HepG2 (cell line): ENCODE results near the gene PRXL2B. TPM values are rescaled to one million over a fixed set of nuclear protein-coding genes. Genes with fewer than 3 reads are reported as not detected.

Experiments used
- EED ChIP-seq: sonication (generic); formaldehyde crosslinking; IDR thresholded peaks from 2 replicates; pipeline ENCODE4 v1.5.0; 2020; ENCODE audit warnings: mild to moderate bottlenecking, missing genetic modification reagents
- KMT2B ChIP-seq: IDR thresholded peaks from 2 replicates; pipeline ENCODE4 v1.6.1; 2016; ENCODE audit warnings: missing genetic modification reagents, missing compliant biosample characterization
- MLLT10 ChIP-seq: sonication (generic); formaldehyde crosslinking; IDR thresholded peaks from 2 replicates; pipeline ENCODE4 v1.4.0; 2020; ENCODE audit warnings: missing genetic modification reagents
- SALL2 ChIP-seq: sonication (generic); formaldehyde crosslinking; IDR thresholded peaks from 2 replicates; pipeline ENCODE4 v1.8.1; 2023; ENCODE audit warnings: mild to moderate bottlenecking, missing genetic modification reagents, inconsistent platforms
- SOX6 ChIP-seq, 2 experiments: fragments of 450-650 bp in 1 of 2; sonication (generic) in 1 of 2; formaldehyde crosslinking in 1 of 2; IDR thresholded peaks; 2 replicates each; pipeline versions ENCODE4 v1.4.0 to v1.6.1; 2017 to 2020; ENCODE audit warnings: antibody characterized with exemption in 1 of 2, mild to moderate bottlenecking in 1 of 2, missing genetic modification reagents in 1 of 2
- THAP7 ChIP-seq: sonication (generic); formaldehyde crosslinking; IDR thresholded peaks from 2 replicates; pipeline ENCODE4 v1.8.1; 2023; ENCODE audit warnings: mild to moderate bottlenecking, missing genetic modification reagents
- ZNF383 ChIP-seq: sonication (generic); formaldehyde crosslinking; IDR thresholded peaks from 2 replicates; pipeline ENCODE4 v1.4.0; 2020; ENCODE audit warnings: missing genetic modification reagents, mild to moderate bottlenecking, borderline replicate concordance
- ZNF547 ChIP-seq: sonication (generic); formaldehyde crosslinking; IDR thresholded peaks from 2 replicates; pipeline ENCODE4 v1.5.1; 2020; ENCODE audit warnings: mild to moderate bottlenecking, missing genetic modification reagents
- polyA plus RNA-seq, 8 experiments: library from polyadenylated mRNA; depleted of rRNA in 3 of 8; stranded (reverse) in 7 of 8; unstranded in 1 of 8; fragments of >200 nt; fragmentation: Illumina TruSeq in 4 of 8; extraction: Trizol in 4 of 8; gene quantifications; 2 replicates each; pipeline versions ENCODE4 v1.2.1 to v1.2.3, GENCODE V29; 2011 to 2016; ENCODE audit warnings: low read depth in 4 of 8, missing spikeins in 1 of 8, mixed read lengths in 1 of 8; ENCODE audit not compliant: insufficient read depth in 1 of 8
- total RNA-seq, 5 experiments: library from RNA; depleted of rRNA; stranded (reverse); fragments of >200 nt; fragmentation: Illumina TruSeq; extraction: Trizol; gene quantifications; 2 replicates each; pipeline ENCODE4 v1.2.3, GENCODE V29; 2016; ENCODE audit warnings: low read depth in 1 of 5
- TF ChIP-seq, protein P1 (sequence below): sonication (generic); formaldehyde crosslinking; IDR thresholded peaks from 2 replicates; pipeline ENCODE4 v1.5.1; 2020; ENCODE audit warnings: mild to moderate bottlenecking, missing genetic modification reagents, borderline replicate concordance
- TF ChIP-seq, protein P2 (sequence below): sonication (generic); formaldehyde crosslinking; IDR thresholded peaks from 2 replicates; pipeline ENCODE4 v1.4.0; 2020; ENCODE audit warnings: mild to moderate bottlenecking, missing genetic modification reagents

PRXL2B gene
- total and polyA plus RNA-seq, 2 of the 13 experiments (the other 11 are each of a cell fraction or from before 2014, with no cell fraction given): 16.8 to 22.1 TPM

DNA sequence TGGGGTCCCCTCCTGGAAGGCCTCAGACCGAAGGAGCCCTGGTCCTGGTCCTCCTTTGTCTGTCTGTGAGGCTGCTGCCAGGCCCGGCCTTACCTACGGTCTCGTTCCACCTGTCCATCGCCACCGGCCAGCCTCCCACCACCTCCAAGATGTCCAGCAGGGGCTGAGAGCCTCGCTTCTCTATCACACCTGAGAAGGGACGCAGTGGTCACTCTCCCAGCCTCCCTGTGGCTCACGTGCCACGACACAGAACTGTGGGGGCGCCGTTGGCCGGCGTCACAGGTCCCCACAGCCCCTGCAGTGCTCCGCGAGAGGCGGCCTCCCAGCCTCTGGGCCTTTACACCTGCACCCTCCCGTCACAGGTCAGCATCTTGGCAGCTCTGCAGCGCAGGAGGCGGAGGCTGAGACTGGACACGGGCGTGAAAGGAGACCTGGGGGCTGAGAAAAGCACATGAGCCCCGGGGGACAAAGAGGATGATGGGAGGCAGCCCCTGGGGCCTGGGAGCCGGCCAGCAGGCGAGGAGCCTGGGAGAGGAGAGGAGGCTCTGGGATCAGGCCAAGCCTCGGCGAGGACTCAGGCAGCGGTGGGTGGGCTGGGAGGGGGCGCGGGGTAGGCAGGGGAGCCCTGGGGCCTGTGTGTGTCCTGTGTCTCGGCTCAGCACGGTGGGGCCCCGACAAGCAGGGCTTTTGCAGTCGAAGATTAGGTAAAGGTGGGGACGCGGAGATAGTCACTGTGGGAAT, 20.5 kb downstream of the PRXL2B start (continued):
- TF ChIP-seq, protein P1, sequence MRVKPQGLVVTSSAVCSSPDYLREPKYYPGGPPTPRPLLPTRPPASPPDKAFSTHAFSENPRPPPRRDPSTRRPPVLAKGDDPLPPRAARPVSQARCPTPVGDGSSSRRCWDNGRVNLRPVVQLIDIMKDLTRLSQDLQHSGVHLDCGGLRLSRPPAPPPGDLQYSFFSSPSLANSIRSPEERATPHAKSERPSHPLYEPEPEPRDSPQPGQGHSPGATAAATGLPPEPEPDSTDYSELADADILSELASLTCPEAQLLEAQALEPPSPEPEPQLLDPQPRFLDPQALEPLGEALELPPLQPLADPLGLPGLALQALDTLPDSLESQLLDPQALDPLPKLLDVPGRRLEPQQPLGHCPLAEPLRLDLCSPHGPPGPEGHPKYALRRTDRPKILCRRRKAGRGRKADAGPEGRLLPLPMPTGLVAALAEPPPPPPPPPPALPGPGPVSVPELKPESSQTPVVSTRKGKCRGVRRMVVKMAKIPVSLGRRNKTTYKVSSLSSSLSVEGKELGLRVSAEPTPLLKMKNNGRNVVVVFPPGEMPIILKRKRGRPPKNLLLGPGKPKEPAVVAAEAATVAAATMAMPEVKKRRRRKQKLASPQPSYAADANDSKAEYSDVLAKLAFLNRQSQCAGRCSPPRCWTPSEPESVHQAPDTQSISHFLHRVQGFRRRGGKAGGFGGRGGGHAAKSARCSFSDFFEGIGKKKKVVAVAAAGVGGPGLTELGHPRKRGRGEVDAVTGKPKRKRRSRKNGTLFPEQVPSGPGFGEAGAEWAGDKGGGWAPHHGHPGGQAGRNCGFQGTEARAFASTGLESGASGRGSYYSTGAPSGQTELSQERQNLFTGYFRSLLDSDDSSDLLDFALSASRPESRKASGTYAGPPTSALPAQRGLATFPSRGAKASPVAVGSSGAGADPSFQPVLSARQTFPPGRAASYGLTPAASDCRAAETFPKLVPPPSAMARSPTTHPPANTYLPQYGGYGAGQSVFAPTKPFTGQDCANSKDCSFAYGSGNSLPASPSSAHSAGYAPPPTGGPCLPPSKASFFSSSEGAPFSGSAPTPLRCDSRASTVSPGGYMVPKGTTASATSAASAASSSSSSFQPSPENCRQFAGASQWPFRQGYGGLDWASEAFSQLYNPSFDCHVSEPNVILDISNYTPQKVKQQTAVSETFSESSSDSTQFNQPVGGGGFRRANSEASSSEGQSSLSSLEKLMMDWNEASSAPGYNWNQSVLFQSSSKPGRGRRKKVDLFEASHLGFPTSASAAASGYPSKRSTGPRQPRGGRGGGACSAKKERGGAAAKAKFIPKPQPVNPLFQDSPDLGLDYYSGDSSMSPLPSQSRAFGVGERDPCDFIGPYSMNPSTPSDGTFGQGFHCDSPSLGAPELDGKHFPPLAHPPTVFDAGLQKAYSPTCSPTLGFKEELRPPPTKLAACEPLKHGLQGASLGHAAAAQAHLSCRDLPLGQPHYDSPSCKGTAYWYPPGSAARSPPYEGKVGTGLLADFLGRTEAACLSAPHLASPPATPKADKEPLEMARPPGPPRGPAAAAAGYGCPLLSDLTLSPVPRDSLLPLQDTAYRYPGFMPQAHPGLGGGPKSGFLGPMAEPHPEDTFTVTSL: no peak
- TF ChIP-seq MLLT10 (CRISPR knock-in tag): no peak
- TF ChIP-seq SALL2: no peak
- TF ChIP-seq ZNF383 (CRISPR knock-in tag): no peak
- TF ChIP-seq ZNF547 (CRISPR knock-in tag): no peak
- TF ChIP-seq, protein P2, sequence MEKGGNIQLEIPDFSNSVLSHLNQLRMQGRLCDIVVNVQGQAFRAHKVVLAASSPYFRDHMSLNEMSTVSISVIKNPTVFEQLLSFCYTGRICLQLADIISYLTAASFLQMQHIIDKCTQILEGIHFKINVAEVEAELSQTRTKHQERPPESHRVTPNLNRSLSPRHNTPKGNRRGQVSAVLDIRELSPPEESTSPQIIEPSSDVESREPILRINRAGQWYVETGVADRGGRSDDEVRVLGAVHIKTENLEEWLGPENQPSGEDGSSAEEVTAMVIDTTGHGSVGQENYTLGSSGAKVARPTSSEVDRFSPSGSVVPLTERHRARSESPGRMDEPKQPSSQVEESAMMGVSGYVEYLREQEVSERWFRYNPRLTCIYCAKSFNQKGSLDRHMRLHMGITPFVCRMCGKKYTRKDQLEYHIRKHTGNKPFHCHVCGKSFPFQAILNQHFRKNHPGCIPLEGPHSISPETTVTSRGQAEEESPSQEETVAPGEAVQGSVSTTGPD (CRISPR knock-in tag): no peak
- TF ChIP-seq KMT2B (CRISPR knock-in tag): no peak
- no peak for TF ChIP-seq EED
- no peak for TF ChIP-seq THAP7
- TF ChIP-seq SOX6 (IDR thresholded peaks at IDR 0.05): no peak
- no peak for TF ChIP-seq SOX6 (CRISPR knock-in tag; IDR thresholded peaks at IDR 0.05)
